A549 (cell line): ENCODE data around the gene COPB2.

Source experiments
- ESRRA ChIP-seq: fragments of 150-350 bp; IDR thresholded peaks from 2 replicates; pipeline ENCODE4 v1.6.1; 2014; ENCODE audit warnings: mild to moderate bottlenecking, low read length, borderline replicate concordance
- HOXA7 ChIP-seq: fragments of 250-450 bp; sonication (Bioruptor Pico); IDR thresholded peaks from 2 replicates; pipeline ENCODE4 v1.5.0; 2020; ENCODE audit warnings: mild to moderate bottlenecking, moderate library complexity
- MYC ChIP-seq: IDR thresholded peaks from 2 replicates; pipeline ENCODE4 v1.6.1; 2012; ENCODE audit warnings: mild to moderate bottlenecking, inconsistent platforms, low read length, improper control_type of control experiment, borderline replicate concordance
- POLR2A ChIP-seq: IDR thresholded peaks from 2 replicates; pipeline ENCODE4 v1.6.1; 2012; ENCODE audit warnings: mild to moderate bottlenecking, low read length
- RCOR1 ChIP-seq: fragments of 150-350 bp; IDR thresholded peaks from 2 replicates; pipeline ENCODE4 v1.6.1; 2014; ENCODE audit warnings: antibody characterized with exemption, low read length, low read depth
- RFX5 ChIP-seq: fragments of 450-650 bp; IDR thresholded peaks from 2 replicates; pipeline ENCODE4 v1.7.1; 2014; ENCODE audit warnings: antibody characterized with exemption, mild to moderate bottlenecking, moderate library complexity
- ZFP36 ChIP-seq: fragments of 450-650 bp; IDR thresholded peaks from 2 replicates; pipeline ENCODE4 v1.6.1; 2014; ENCODE audit warnings: borderline replicate concordance; ENCODE audit not compliant: partially characterized antibody
- TF ChIP-seq, protein P1 (sequence below): fragments of >200 bp; sonication (Bioruptor Twin); formaldehyde crosslinking; IDR thresholded peaks from 3 replicates; pipeline ENCODE4 v1.5.1; 2016
- TF ChIP-seq, protein P2 (sequence below): fragments of 250-450 bp; sonication (Bioruptor Pico); IDR thresholded peaks from 2 replicates; pipeline ENCODE4 v1.5.0; 2021; ENCODE audit warnings: mild to moderate bottlenecking, moderate library complexity, borderline replicate concordance

DNA sequence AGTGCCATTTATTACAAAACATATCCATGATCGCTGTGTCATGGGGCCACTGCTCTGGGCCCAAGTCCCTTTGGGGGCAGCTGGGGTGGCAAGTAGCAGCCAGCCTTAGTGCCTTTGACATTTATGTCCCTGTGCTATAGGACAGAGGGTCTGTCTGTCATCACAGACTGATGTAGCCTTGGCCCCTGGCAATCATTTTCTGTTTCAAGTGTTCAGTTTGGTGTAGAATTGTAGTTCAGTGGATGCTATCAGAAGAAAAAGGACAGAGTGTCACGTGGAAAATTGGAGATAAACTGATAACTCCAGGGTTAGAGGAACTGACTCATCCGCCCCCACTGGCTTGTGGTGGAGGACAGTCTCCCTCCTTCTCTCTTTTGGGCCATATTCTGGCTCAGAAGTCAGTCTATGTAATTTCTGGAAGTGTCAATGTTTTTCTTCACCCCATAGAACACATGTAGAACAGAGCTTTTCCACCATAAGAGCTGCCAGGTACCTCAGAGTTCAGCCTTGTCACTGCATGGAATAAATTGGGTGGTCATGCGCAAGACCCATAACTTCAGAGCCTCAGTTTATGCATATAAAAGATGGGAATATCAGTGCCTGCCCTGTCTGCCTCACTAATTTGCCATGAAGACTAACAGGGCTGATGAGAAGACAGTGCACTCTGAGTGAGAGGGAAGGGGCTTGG, 50.1 kb downstream of the COPB2 start:
- TF ChIP-seq, protein P1, sequence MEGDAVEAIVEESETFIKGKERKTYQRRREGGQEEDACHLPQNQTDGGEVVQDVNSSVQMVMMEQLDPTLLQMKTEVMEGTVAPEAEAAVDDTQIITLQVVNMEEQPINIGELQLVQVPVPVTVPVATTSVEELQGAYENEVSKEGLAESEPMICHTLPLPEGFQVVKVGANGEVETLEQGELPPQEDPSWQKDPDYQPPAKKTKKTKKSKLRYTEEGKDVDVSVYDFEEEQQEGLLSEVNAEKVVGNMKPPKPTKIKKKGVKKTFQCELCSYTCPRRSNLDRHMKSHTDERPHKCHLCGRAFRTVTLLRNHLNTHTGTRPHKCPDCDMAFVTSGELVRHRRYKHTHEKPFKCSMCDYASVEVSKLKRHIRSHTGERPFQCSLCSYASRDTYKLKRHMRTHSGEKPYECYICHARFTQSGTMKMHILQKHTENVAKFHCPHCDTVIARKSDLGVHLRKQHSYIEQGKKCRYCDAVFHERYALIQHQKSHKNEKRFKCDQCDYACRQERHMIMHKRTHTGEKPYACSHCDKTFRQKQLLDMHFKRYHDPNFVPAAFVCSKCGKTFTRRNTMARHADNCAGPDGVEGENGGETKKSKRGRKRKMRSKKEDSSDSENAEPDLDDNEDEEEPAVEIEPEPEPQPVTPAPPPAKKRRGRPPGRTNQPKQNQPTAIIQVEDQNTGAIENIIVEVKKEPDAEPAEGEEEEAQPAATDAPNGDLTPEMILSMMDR, result no peak
- TF ChIP-seq RFX5 (no peak), POLR2A (no peak), RCOR1 (no peak), ESRRA (no peak), HOXA7 (CRISPR knock-in tag) (no peak), MYC (no peak), ZFP36 (no peak)
- TF ChIP-seq, protein P2, sequence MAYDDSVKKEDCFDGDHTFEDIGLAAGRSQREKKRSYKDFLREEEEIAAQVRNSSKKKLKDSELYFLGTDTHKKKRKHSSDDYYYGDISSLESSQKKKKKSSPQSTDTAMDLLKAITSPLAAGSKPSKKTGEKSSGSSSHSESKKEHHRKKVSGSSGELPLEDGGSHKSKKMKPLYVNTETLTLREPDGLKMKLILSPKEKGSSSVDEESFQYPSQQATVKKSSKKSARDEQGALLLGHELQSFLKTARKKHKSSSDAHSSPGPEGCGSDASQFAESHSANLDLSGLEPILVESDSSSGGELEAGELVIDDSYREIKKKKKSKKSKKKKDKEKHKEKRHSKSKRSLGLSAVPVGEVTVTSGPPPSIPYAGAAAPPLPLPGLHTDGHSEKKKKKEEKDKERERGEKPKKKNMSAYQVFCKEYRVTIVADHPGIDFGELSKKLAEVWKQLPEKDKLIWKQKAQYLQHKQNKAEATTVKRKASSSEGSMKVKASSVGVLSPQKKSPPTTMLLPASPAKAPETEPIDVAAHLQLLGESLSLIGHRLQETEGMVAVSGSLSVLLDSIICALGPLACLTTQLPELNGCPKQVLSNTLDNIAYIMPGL (CRISPR knock-in tag), result no peak
